Smooth muscle cell (in vitro differentiated cells): ENCODE results near the gene ARGLU1. TPM values are rescaled to one million over a fixed set of nuclear protein-coding genes. Genes with fewer than 3 reads are reported as not detected.

ENCODE experiments used
- DNase-seq: peaks from one replicate; lab custom pipeline; 2025; ENCODE audit not compliant: unreplicated experiment; lab: John Stamatoyannopoulos, UW
- H2AFZ ChIP-seq: fragments of 200-600 bp; sonication (generic); 2 replicates; pipeline ENCODE4 v1.6.0; 2016; ENCODE audit warnings: antibody characterized with exemption, low read depth, mild to moderate bottlenecking
- H3F3A ChIP-seq: fragments of 200-600 bp; sonication (generic); 2 replicates; pipeline ENCODE4 v1.6.0; 2017; ENCODE audit warnings: antibody characterized with exemption, low read depth
- H3K27ac ChIP-seq: fragments of 200-600 bp; sonication (generic); 2 replicates; pipeline ENCODE4 v1.5.1; 2016; ENCODE audit warnings: low read depth, mild to moderate bottlenecking
- H3K27me3 ChIP-seq: fragments of 200-600 bp; sonication (generic); 2 replicates; pipeline ENCODE4 v1.6.1; 2016; ENCODE audit warnings: low read depth, mild to moderate bottlenecking
- H3K36me3 ChIP-seq: fragments of 200-600 bp; sonication (generic); 2 replicates; pipeline ENCODE4 v1.5.1; 2016; ENCODE audit warnings: low read depth
- H3K4me1 ChIP-seq: fragments of 200-600 bp; sonication (generic); 2 replicates; pipeline ENCODE4 v1.5.1; 2016; ENCODE audit warnings: low read depth
- H3K4me2 ChIP-seq: fragments of 200-600 bp; sonication (generic); 2 replicates; pipeline ENCODE4 v1.6.0; 2016; ENCODE audit warnings: mild to moderate bottlenecking
- H3K4me3 ChIP-seq: fragments of 200-600 bp; sonication (generic); 2 replicates; pipeline ENCODE4 v1.5.1; 2016; ENCODE audit warnings: mild to moderate bottlenecking
- H3K79me2 ChIP-seq: fragments of 200-600 bp; sonication (generic); 2 replicates; pipeline ENCODE4 v1.6.0; 2016; ENCODE audit warnings: low read depth, mild to moderate bottlenecking
- H3K9ac ChIP-seq: fragments of 200-600 bp; sonication (generic); 2 replicates; pipeline ENCODE4 v1.6.0; 2016; ENCODE audit warnings: low read depth
- H3K9me3 ChIP-seq: fragments of 200-600 bp; sonication (generic); replicated peaks from 2 replicates; pipeline ENCODE4 v1.5.1; 2016; ENCODE audit warnings: low read depth
- H4K20me1 ChIP-seq: fragments of 200-600 bp; sonication (generic); 2 replicates; pipeline ENCODE4 v1.6.0; 2016; ENCODE audit warnings: low read depth
- WGBS: methylation state at CpG from one replicate; pipeline ENCODE4 v1.1.7; 2016; ENCODE audit warnings: low lambda C conversion rate; 5-methylcytosine and 5-hydroxymethylcytosine counted together
- polyA plus RNA-seq: library from polyadenylated mRNA; unstranded; fragments of >200 nt; fragmentation: Nextera tagmentation; extraction: Ambion mirVana; gene quantifications from 2 replicates; pipeline ENCODE4 v1.2.1, GENCODE V29; 2016
- total RNA-seq: library from RNA; depleted of rRNA; stranded (reverse); fragments of >200 nt; gene quantifications from 2 replicates; pipeline ENCODE4 v1.2.3, GENCODE V29; 2014
- TF ChIP-seq, protein P1 (sequence below): fragments of 200-600 bp; sonication (generic); IDR thresholded peaks from 2 replicates; pipeline ENCODE4 v1.5.1; 2017; ENCODE audit warnings: borderline replicate concordance, mild to moderate bottlenecking, antibody characterized with exemption; ENCODE audit not compliant: insufficient read depth, poor library complexity, severe bottlenecking

The ARGLU1 gene
- total and polyA plus RNA-seq, 2 experiments from 2014 or later = 36.5 to 43.6 TPM

DNA sequence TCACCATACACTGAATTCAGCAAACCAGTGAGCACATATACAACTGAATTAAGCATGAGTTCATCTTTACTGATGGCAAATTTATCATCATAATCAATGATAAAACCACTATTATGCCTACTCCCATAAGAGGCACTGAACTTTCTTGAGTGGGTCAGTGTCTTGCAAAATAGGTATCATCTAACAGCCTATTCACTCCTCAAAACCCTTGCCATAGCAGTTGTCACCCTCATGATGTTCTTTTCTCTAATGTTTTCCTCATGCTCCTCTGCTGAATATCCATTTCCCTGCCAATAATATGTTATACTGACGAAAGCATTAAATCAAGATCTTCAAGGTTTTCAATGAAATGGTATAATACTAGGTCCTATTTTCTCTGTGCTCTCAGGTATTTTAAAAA lies 5.6 kb downstream of the ARGLU1 start:
- no peaks in the 10 kb centered on the region for H3F3A ChIP-seq
- peaks cover 5% of the 10 kb centered on the region for H3K36me3 ChIP-seq
- peak overlapping the region; percentile 45 for H3K27ac ChIP-seq
- H3K9me3 ChIP-seq = no peaks in the 10 kb centered on the region
- H4K20me1 ChIP-seq = peaks cover 98% of the 10 kb centered on the region
- H3K4me3 ChIP-seq = no peak overlapping the region
- DNase-seq = no peak
- peaks cover 100% of the 10 kb centered on the region for H3K79me2 ChIP-seq
- H3K4me2 ChIP-seq = peak overlapping the region; percentile 32
- 96% methylated on average over 1 of the region's 1 CpG for WGBS
- H3K4me1 ChIP-seq = peaks cover 62% of the 10 kb centered on the region
- H3K9ac ChIP-seq = peak overlapping the region; percentile 35
- TF ChIP-seq, protein P1, sequence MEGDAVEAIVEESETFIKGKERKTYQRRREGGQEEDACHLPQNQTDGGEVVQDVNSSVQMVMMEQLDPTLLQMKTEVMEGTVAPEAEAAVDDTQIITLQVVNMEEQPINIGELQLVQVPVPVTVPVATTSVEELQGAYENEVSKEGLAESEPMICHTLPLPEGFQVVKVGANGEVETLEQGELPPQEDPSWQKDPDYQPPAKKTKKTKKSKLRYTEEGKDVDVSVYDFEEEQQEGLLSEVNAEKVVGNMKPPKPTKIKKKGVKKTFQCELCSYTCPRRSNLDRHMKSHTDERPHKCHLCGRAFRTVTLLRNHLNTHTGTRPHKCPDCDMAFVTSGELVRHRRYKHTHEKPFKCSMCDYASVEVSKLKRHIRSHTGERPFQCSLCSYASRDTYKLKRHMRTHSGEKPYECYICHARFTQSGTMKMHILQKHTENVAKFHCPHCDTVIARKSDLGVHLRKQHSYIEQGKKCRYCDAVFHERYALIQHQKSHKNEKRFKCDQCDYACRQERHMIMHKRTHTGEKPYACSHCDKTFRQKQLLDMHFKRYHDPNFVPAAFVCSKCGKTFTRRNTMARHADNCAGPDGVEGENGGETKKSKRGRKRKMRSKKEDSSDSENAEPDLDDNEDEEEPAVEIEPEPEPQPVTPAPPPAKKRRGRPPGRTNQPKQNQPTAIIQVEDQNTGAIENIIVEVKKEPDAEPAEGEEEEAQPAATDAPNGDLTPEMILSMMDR = no peak
- no peak overlapping the region for H2AFZ ChIP-seq
- no peaks in the 10 kb centered on the region for H3K27me3 ChIP-seq

DNA sequence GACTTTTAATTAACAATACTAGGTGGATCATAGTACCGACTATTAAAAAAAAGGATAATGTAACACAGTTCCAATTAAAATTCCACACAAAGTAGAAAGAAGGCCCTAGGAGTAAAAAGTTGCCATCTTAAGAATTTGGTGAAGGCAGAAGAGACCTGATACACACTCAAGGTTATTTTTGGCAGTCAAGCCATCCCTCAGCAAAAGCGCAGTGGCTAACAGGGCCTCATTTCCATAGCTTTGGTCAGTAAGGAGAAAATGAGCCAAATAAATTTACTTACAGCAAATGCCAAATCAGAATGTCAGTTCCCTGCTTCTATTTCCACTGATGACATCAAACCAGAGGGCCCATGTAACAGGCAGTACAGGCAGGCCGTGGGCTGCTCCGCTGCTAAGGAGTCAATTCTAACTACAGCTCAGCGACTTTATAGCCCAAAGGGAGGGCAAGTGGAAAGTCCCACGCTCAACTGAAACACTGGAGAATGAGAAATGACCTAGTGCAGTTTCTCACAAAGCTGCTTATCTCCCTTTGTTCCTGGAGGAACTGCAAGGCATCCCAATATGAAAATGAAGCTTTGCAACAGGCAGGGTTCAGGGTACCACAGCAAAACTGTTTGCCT lies 6.3 kb downstream of the ARGLU1 start:
- Histone ChIP-seq H3K4me1 (peaks cover 61% of the 10 kb centered on the region), H3K9me3 (no peaks in the 10 kb centered on the region), H4K20me1 (peaks cover 100% of the 10 kb centered on the region), H3F3A (no peaks in the 10 kb centered on the region), H3K27me3 (no peaks in the 10 kb centered on the region), H3K9ac (peak overlapping the region; percentile 35), H3K36me3 (peaks cover 9% of the 10 kb centered on the region), H3K27ac (peak overlapping the region; percentile 45), H3K4me3 (no peak overlapping the region), H3K4me2 (peak overlapping the region; percentile 32), H2AFZ (no peak overlapping the region), H3K79me2 (peaks cover 100% of the 10 kb centered on the region)
- TF ChIP-seq, protein P1 = no peak
- DNase-seq = no peak
- WGBS = 41% methylated on average over 6 of the region's 6 CpGs

DNA sequence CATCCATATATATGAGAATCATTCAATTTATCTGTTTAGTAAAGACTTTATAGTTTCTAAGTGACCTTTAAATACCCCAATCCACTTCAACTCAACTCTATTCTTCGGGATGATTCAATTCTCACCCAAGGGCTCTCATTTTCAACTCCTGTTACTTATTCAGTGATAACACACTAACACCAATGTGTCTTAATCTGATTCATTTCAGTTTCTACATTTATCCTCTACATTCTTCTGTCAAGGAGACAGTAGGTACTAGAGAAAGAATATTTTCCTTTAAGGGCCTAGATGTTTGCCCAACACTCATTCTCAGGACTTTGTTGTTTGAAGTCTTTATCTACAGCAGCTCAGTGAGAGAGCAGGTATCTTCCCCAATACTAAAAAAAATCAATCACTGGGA lies 7.1 kb downstream of the ARGLU1 start:
- H3K27me3 ChIP-seq = no peaks in the 10 kb centered on the region

More for the DNA sequence above, 7.1 kb downstream of the ARGLU1 start:
- TF ChIP-seq, protein P1 = no peak
- no peak overlapping the region for H3K4me2 ChIP-seq
- H3K36me3 ChIP-seq = peaks cover 13% of the 10 kb centered on the region
- peaks cover 100% of the 10 kb centered on the region for H4K20me1 ChIP-seq
- peak overlapping the region; percentile 5 for H3K27ac ChIP-seq
- 95% methylated on average over 1 of the region's 1 CpG for WGBS
- H3K4me1 ChIP-seq = peaks cover 54% of the 10 kb centered on the region
- no peak overlapping the region for H3K4me3 ChIP-seq
- no peak overlapping the region for H2AFZ ChIP-seq
- H3K9me3 ChIP-seq = no peaks in the 10 kb centered on the region
- H3K79me2 ChIP-seq = peaks cover 100% of the 10 kb centered on the region
- no peak for DNase-seq
- no peak overlapping the region for H3K9ac ChIP-seq
- no peaks in the 10 kb centered on the region for H3F3A ChIP-seq
